ENCODE measurements around the gene SKIC8. TPM values are rescaled to one million over a fixed set of nuclear protein-coding genes. Genes with fewer than 3 reads are reported as not detected.
A peak's percentile ranks its signal among the peaks of the same experiment; 100 is the strongest.

SKIC8 gene
- total and polyA plus RNA-seq, 8 donors, result 22.2 to 119 (median 53.9) TPM

GRCh38 chr15:78316283-78317083 is 17.1 kb upstream of the SKIC8 start:
- H3K4me1 ChIP-seq, result peaks cover 5 to 10% (median 8%) of the 10 kb centered on the region in 4 donors
- intact Hi-C loops (cut with DNase I; ENCODE audit: low total_unique reads), result no loop called here
- peaks cover 0 to 25% (median 0%) of the 10 kb centered on the region in 3 donors for H3K27me3 ChIP-seq
- peak overlapping the region; percentile 26 to 58 (median 39) for H3K27ac ChIP-seq
- no peaks in the 10 kb centered on the region for H3K9me3 ChIP-seq
- 36 to 54% (median 38%) methylated on average over 17 of the region's 17 CpGs for WGBS, 5 donors
- TF ChIP-seq POLR2AphosphoS5 (IDR thresholded peaks at IDR 0.05) (peak in 1 of 3 donors; percentile 7), CTCF (IDR thresholded peaks at IDR 0.05) (no peak)
- H3K36me3 ChIP-seq, result no peaks in the 10 kb centered on the region
- H3K4me3 ChIP-seq, result no peak overlapping the region
- peak; percentile 61 to 82 for DNase-seq

GRCh38 chr15:78315686-78316282 is 16.4 kb upstream of the SKIC8 start:
- Histone ChIP-seq H3K9me3 (no peaks in the 10 kb centered on the region), H3K36me3 (no peaks in the 10 kb centered on the region), H3K4me3 (no peak overlapping the region), H3K27ac (peak overlapping the region in 1 of 5 donors; percentile 55), H3K27me3 (peaks cover 0 to 25% (median 0%) of the 10 kb centered on the region in 3 donors), H3K4me1 (peaks cover 5 to 10% (median 8%) of the 10 kb centered on the region in 4 donors)
- TF ChIP-seq EP300 (IDR thresholded peaks at IDR 0.05) (no peak), POLR2AphosphoS5 (IDR thresholded peaks at IDR 0.05) (no peak), POLR2A (IDR thresholded peaks at IDR 0.05) (no peak), CTCF (IDR thresholded peaks at IDR 0.05) (no peak)
- WGBS, 5 donors, result 64 to 76% (median 70%) methylated on average over 7 of the region's 7 CpGs
- peak in 1 of 2 donors; percentile 48 for DNase-seq
- intact Hi-C loops (cut with DNase I; ENCODE audit: low total_unique reads), result no loop called here

GRCh38 chr15:78314181-78314581 is 14.8 kb upstream of the SKIC8 start:
- Histone ChIP-seq H3K27me3 (peaks cover 0 to 30% (median 0%) of the 10 kb centered on the region in 3 donors), H3K4me3 (no peak overlapping the region), H3K36me3 (no peaks in the 10 kb centered on the region), H3K9me3 (no peaks in the 10 kb centered on the region), H3K4me1 (peaks cover 5 to 10% (median 8%) of the 10 kb centered on the region in 4 donors), H3K27ac (no peak overlapping the region)
- TF ChIP-seq EP300 (IDR thresholded peaks at IDR 0.05) (no peak), POLR2AphosphoS5 (IDR thresholded peaks at IDR 0.05) (no peak), POLR2A (IDR thresholded peaks at IDR 0.05) (no peak), CTCF (IDR thresholded peaks at IDR 0.05) (no peak)
- 71 to 86% (median 83%) methylated on average over 7 of the region's 7 CpGs for WGBS, 5 donors
- DNase-seq, result no peak
- intact Hi-C loops (cut with DNase I; ENCODE audit: low total_unique reads), result loop anchor here (5.0 kb wide), 1 partner anchor 108 kb away; no protein-coding TSS in a partner anchor

GRCh38 chr15:78313383-78313782 is 14.0 kb upstream of the SKIC8 start:
- WGBS, 5 donors, result 73 to 82% (median 79%) methylated on average over 8 of the region's 8 CpGs
- H3K9me3 ChIP-seq, result no peaks in the 10 kb centered on the region
- DNase-seq, result no peak
- intact Hi-C loops (cut with DNase I; ENCODE audit: low total_unique reads), result loop anchor here (5.0 kb wide), 1 partner anchor 109 kb away; no protein-coding TSS in a partner anchor
- no peak overlapping the region for H3K4me3 ChIP-seq
- H3K36me3 ChIP-seq, result no peaks in the 10 kb centered on the region
- peaks cover 5 to 12% (median 10%) of the 10 kb centered on the region in 4 donors for H3K4me1 ChIP-seq
- no peak overlapping the region for H3K27ac ChIP-seq
- no peak for TF ChIP-seq POLR2A (IDR thresholded peaks at IDR 0.05)
- TF ChIP-seq CTCF (IDR thresholded peaks at IDR 0.05), result no peak
- no peak for TF ChIP-seq EP300 (IDR thresholded peaks at IDR 0.05)
- TF ChIP-seq POLR2AphosphoS5 (IDR thresholded peaks at IDR 0.05), result no peak
- H3K27me3 ChIP-seq, result peaks cover 0 to 38% (median 0%) of the 10 kb centered on the region in 3 donors

Measured in stomach (tissue), 9 donors.